Measurements from ENCODE around the gene DARS1.

The DARS1 gene

DNA sequence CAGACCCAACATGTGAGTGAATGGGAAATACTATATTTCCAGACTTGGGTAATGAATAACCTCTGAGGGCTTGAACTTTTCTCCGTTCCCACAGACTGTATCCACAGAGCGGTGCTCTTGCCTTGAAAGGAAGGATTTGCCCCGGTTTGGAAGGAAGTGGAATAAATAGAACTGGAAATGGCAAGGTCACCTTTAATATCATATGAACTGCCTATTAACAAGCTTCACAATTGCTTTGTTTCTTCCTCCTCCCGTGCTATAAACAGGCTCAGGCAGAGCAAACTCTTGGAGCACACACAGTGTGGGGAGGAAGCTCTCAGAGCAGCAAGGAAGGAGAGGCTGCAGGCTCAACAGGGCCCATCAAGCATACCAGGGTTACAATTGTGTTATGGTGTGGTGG is 28.5 kb upstream of the DARS1 start:
- no CpG with 5 or more reads among the region's 4 CpGs for WGBS (ENCODE audit: extremely low coverage, insufficient coverage, insufficient read length)

DNA sequence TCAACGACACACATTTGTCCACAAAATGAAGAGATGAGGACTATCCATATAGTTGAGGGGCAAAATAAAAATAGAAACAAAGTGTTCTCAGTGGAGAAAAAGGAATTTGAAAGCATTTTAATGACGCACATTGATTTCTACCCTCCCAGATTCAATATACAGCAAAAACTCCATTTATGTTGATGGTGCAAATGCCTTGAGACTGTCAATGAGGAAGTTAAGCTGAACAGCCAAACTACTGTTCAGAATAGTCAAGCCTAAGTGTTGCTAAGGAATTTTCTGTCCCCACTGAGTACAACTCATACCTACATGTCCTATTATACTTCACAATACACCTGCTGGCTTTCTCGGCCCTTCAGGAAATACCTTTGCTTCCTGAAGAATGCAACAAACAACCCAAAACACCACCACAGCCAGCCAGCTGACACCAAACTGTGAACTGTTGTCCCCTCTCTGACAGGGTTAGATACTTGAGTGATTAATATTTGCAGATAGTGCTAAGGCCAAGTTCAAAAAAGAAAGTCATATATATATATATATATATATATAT is 27.8 kb upstream of the DARS1 start:
- Histone ChIP-seq H4K8ac (ENCODE audit: low read depth, low read length) (no peak overlapping the region), H2BK5ac (ENCODE audit: low read depth, low read length, poor library complexity) (no peak overlapping the region), H2AK5ac (ENCODE audit: low read length) (no peak overlapping the region), H3K18ac (ENCODE audit: low read length) (no peak overlapping the region), H3K27ac (ENCODE audit: low read depth, low read length) (no peak overlapping the region), H3K79me1 (ENCODE audit: low read length) (no peaks in the 10 kb centered on the region), H3K9ac (ENCODE audit: low read length) (no peak overlapping the region), H2BK12ac (ENCODE audit: low read length) (no peak overlapping the region), H4K91ac (ENCODE audit: low read depth, low read length) (no peak overlapping the region), H3K4me2 (ENCODE audit: low read length) (no peak overlapping the region), H3K36me3 (ENCODE audit: control insufficient read depth in 1 of 2, insufficient read depth in 2 of 2, low read length in 2 of 2) (no peaks in the 10 kb centered on the region), H2AFZ (ENCODE audit: insufficient read depth, low read length, poor library complexity) (no peak overlapping the region), H2BK120ac (ENCODE audit: insufficient read depth, low read length, poor library complexity) (no peak overlapping the region), H3K4me3 (ENCODE audit: low read depth, low read length) (no peak overlapping the region), H3K79me2 (ENCODE audit: control insufficient read depth, insufficient read depth, low read length, poor library complexity) (no peaks in the 10 kb centered on the region), H3K4me1 (ENCODE audit: control insufficient read depth in 1 of 2, insufficient read depth in 2 of 2, low read length in 2 of 2) (no peaks in the 10 kb centered on the region), H4K12ac (ENCODE audit: low read depth, low read length) (no peak overlapping the region), H3K27me3 (ENCODE audit: insufficient read depth, low read length) (no peaks in the 10 kb centered on the region), H3K9me3 (ENCODE audit: insufficient read depth, low read depth, low read length) (no peaks in the 10 kb centered on the region), H3K4ac (ENCODE audit: low read depth, low read length) (no peak overlapping the region), H3K23ac (ENCODE audit: low read length) (no peak overlapping the region), H3K14ac (ENCODE audit: low read length) (no peak overlapping the region)
- no peak for DNase-seq
- no CpG with 5 or more reads among the region's 3 CpGs for WGBS (ENCODE audit: extremely low coverage, insufficient coverage, insufficient read length)

More for the DNA sequence above, 28.5 kb upstream of the DARS1 start:
- no peak overlapping the region for H3K9ac ChIP-seq (ENCODE audit: low read length)
- H2BK120ac ChIP-seq (ENCODE audit: insufficient read depth, low read length, poor library complexity) = no peak overlapping the region
- no peaks in the 10 kb centered on the region for H3K79me2 ChIP-seq (ENCODE audit: control insufficient read depth, insufficient read depth, low read length, poor library complexity)
- H3K4me1 ChIP-seq (ENCODE audit: control insufficient read depth in 1 of 2, insufficient read depth in 2 of 2, low read length in 2 of 2) = no peaks in the 10 kb centered on the region
- H4K91ac ChIP-seq (ENCODE audit: low read depth, low read length) = no peak overlapping the region
- H3K79me1 ChIP-seq (ENCODE audit: low read length) = no peaks in the 10 kb centered on the region
- no peak overlapping the region for H4K12ac ChIP-seq (ENCODE audit: low read depth, low read length)
- no peak overlapping the region for H3K27ac ChIP-seq (ENCODE audit: low read depth, low read length)
- no peak overlapping the region for H3K14ac ChIP-seq (ENCODE audit: low read length)
- H3K4me2 ChIP-seq (ENCODE audit: low read length) = no peak overlapping the region
- no peak overlapping the region for H2AK5ac ChIP-seq (ENCODE audit: low read length)
- no peaks in the 10 kb centered on the region for H3K9me3 ChIP-seq (ENCODE audit: insufficient read depth, low read depth, low read length)
- no peak overlapping the region for H3K18ac ChIP-seq (ENCODE audit: low read length)
- H3K4me3 ChIP-seq (ENCODE audit: low read depth, low read length) = no peak overlapping the region
- H3K36me3 ChIP-seq (ENCODE audit: control insufficient read depth in 1 of 2, insufficient read depth in 2 of 2, low read length in 2 of 2) = no peaks in the 10 kb centered on the region
- H2BK5ac ChIP-seq (ENCODE audit: low read depth, low read length, poor library complexity) = no peak overlapping the region
- H3K23ac ChIP-seq (ENCODE audit: low read length) = no peak overlapping the region
- no peak overlapping the region for H2AFZ ChIP-seq (ENCODE audit: insufficient read depth, low read length, poor library complexity)
- no peaks in the 10 kb centered on the region for H3K27me3 ChIP-seq (ENCODE audit: insufficient read depth, low read length)
- no peak overlapping the region for H3K4ac ChIP-seq (ENCODE audit: low read depth, low read length)
- H4K8ac ChIP-seq (ENCODE audit: low read depth, low read length) = no peak overlapping the region
- DNase-seq = no peak
- H2BK12ac ChIP-seq (ENCODE audit: low read length) = no peak overlapping the region

DNA sequence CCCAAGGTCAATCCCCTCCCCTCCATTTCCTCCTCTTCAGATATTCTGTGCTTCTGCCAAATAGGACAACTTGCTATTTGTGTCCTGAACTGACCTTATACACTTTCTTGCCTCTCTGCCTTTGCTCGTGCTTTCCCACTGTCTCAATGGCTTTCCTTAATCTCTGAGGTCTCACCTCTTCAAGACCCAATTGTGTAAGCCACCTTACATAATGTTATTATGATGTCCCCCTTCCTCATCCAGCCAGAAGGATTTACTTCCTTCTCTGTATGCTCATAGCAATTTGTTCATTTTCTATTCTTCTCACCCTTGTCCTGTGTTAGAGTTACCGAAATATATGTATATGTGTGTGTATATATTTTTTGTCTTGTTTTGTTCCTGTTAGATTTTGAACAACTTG is 26.9 kb upstream of the DARS1 start:
- Histone ChIP-seq H3K9me3 (ENCODE audit: insufficient read depth, low read depth, low read length) (no peaks in the 10 kb centered on the region), H2AFZ (ENCODE audit: insufficient read depth, low read length, poor library complexity) (no peak overlapping the region), H3K79me2 (ENCODE audit: control insufficient read depth, insufficient read depth, low read length, poor library complexity) (no peaks in the 10 kb centered on the region), H3K27me3 (ENCODE audit: insufficient read depth, low read length) (no peaks in the 10 kb centered on the region), H3K79me1 (ENCODE audit: low read length) (no peaks in the 10 kb centered on the region), H3K4me3 (ENCODE audit: low read depth, low read length) (no peak overlapping the region), H2BK12ac (ENCODE audit: low read length) (no peak overlapping the region), H3K23ac (ENCODE audit: low read length) (no peak overlapping the region), H4K8ac (ENCODE audit: low read depth, low read length) (no peak overlapping the region), H3K27ac (ENCODE audit: low read depth, low read length) (no peak overlapping the region), H2BK120ac (ENCODE audit: insufficient read depth, low read length, poor library complexity) (no peak overlapping the region), H3K4me2 (ENCODE audit: low read length) (no peak overlapping the region), H3K9ac (ENCODE audit: low read length) (no peak overlapping the region), H3K4ac (ENCODE audit: low read depth, low read length) (no peak overlapping the region), H3K14ac (ENCODE audit: low read length) (no peak overlapping the region), H2BK5ac (ENCODE audit: low read depth, low read length, poor library complexity) (no peak overlapping the region), H3K18ac (ENCODE audit: low read length) (no peak overlapping the region), H3K36me3 (ENCODE audit: control insufficient read depth in 1 of 2, insufficient read depth in 2 of 2, low read length in 2 of 2) (no peaks in the 10 kb centered on the region), H3K4me1 (ENCODE audit: control insufficient read depth in 1 of 2, insufficient read depth in 2 of 2, low read length in 2 of 2) (no peaks in the 10 kb centered on the region), H4K91ac (ENCODE audit: low read depth, low read length) (no peak overlapping the region), H4K12ac (ENCODE audit: low read depth, low read length) (no peak overlapping the region), H2AK5ac (ENCODE audit: low read length) (no peak overlapping the region)
- DNase-seq = no peak
- no CpG with 5 or more reads among the region's 2 CpGs for WGBS (ENCODE audit: extremely low coverage, insufficient coverage, insufficient read length)

DNA sequence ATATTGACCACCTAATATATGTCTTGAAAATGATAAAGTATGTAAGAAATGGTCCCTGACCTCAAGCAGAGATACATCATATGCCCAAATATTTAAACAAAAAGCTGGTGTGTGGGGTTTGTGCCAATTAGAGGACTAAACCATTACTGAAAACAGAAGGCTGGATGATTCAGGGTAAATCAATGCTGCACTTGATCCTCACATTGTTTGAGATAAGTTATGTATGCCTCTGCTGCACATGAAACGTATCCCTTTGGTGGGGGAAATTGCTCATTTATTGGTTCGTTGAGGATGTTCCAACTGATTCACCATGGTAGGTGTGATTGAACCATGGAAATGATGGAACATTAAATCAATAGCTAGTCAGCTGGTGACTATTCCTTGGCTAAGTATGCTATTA is 24.7 kb upstream of the DARS1 start:
- no peak overlapping the region for H4K91ac ChIP-seq (ENCODE audit: low read depth, low read length)
- no peaks in the 10 kb centered on the region for H3K79me1 ChIP-seq (ENCODE audit: low read length)
- H3K23ac ChIP-seq (ENCODE audit: low read length) = no peak overlapping the region
- no peak overlapping the region for H3K4me3 ChIP-seq (ENCODE audit: low read depth, low read length)
- no peak overlapping the region for H2BK12ac ChIP-seq (ENCODE audit: low read length)
- no peak overlapping the region for H2BK120ac ChIP-seq (ENCODE audit: insufficient read depth, low read length, poor library complexity)
- H4K12ac ChIP-seq (ENCODE audit: low read depth, low read length) = no peak overlapping the region
- no peak overlapping the region for H3K14ac ChIP-seq (ENCODE audit: low read length)
- no peak overlapping the region for H3K9ac ChIP-seq (ENCODE audit: low read length)
- H4K8ac ChIP-seq (ENCODE audit: low read depth, low read length) = no peak overlapping the region
- no peak overlapping the region for H2BK5ac ChIP-seq (ENCODE audit: low read depth, low read length, poor library complexity)
- DNase-seq = no peak
- no CpG with 5 or more reads among the region's 2 CpGs for WGBS (ENCODE audit: extremely low coverage, insufficient coverage, insufficient read length)
- no peaks in the 10 kb centered on the region for H3K36me3 ChIP-seq (ENCODE audit: control insufficient read depth in 1 of 2, insufficient read depth in 2 of 2, low read length in 2 of 2)
- H2AFZ ChIP-seq (ENCODE audit: insufficient read depth, low read length, poor library complexity) = no peak overlapping the region
- no peak overlapping the region for H2AK5ac ChIP-seq (ENCODE audit: low read length)
- H3K27me3 ChIP-seq (ENCODE audit: insufficient read depth, low read length) = no peaks in the 10 kb centered on the region
- H3K4ac ChIP-seq (ENCODE audit: low read depth, low read length) = no peak overlapping the region
- no peak overlapping the region for H3K4me2 ChIP-seq (ENCODE audit: low read length)
- H3K18ac ChIP-seq (ENCODE audit: low read length) = no peak overlapping the region
- H3K79me2 ChIP-seq (ENCODE audit: control insufficient read depth, insufficient read depth, low read length, poor library complexity) = no peaks in the 10 kb centered on the region
- no peaks in the 10 kb centered on the region for H3K9me3 ChIP-seq (ENCODE audit: insufficient read depth, low read depth, low read length)
- peaks cover 3 to 4% of the 10 kb centered on the region in 2 experiments for H3K4me1 ChIP-seq (ENCODE audit: control insufficient read depth in 1 of 2, insufficient read depth in 2 of 2, low read length in 2 of 2)
- H3K27ac ChIP-seq (ENCODE audit: low read depth, low read length) = no peak overlapping the region
